CD4-positive, alpha-beta memory T cell (primary cell): ENCODE data around the gene ANKRD18B. TPM values are rescaled to one million over a fixed set of nuclear protein-coding genes. Genes with fewer than 3 reads are reported as not detected.
"Not testable (repeated sequence)": the region's sequence is repeated elsewhere in the genome, so short reads cannot be mapped to it uniquely, and the experiment has no call there.

Source experiments
- CTCF ChIA-PET: fragments of 350-600 bp; sonication (Branson Sonifier 250); formaldehyde crosslinking; loops from one replicate; lab custom pipeline; 2021; ENCODE audit warnings: inconsistent platforms; ENCODE audit not compliant: partially characterized antibody; lab: Charles Lee
- POLR2A ChIA-PET: fragments of 350-600 bp; sonication (Branson Sonifier 250); formaldehyde crosslinking; loops from one replicate; lab custom pipeline; 2021; ENCODE audit not compliant: partially characterized antibody; lab: Charles Lee
- DNase-seq, 5 donors: peaks; one replicate each; pipeline versions ENCODE4 v3.0.0 to v3.0.0-alpha.2; 2020 to 2022; ENCODE audit warnings: mixed read lengths in 1 of 5
- H3K27ac ChIP-seq: one replicate; pipeline ENCODE4 v1.7.0; 2013; ENCODE audit warnings: low read depth, low read length
- H3K27me3 ChIP-seq: 2 replicates; pipeline ENCODE4 v1.7.0; 2013; ENCODE audit warnings: mild to moderate bottlenecking, low read length, moderate library complexity; ENCODE audit not compliant: insufficient read depth
- H3K36me3 ChIP-seq: 2 replicates; pipeline ENCODE4 v1.7.0; 2013; ENCODE audit warnings: mild to moderate bottlenecking, low read length, moderate library complexity; ENCODE audit not compliant: insufficient read depth
- H3K4me1 ChIP-seq: 2 replicates; pipeline ENCODE4 v1.7.0; 2013; ENCODE audit warnings: mild to moderate bottlenecking, low read length, moderate library complexity; ENCODE audit not compliant: insufficient read depth
- H3K4me3 ChIP-seq, 2 donors: one replicate each; pipeline ENCODE4 v1.7.0; 2013; ENCODE audit warnings: low read length in 2 of 2, mild to moderate bottlenecking in 1 of 2
- H3K9me3 ChIP-seq, 2 donors: one replicate each; pipeline ENCODE4 v1.7.0; 2013; ENCODE audit warnings: low read length in 2 of 2, control low read depth in 1 of 2; ENCODE audit not compliant: control insufficient read depth in 1 of 2
- H3K27ac Mint-ChIP-seq, 7 donors: one replicate each; pipeline ENCODE4 v1.8.0; 2020 to 2021; ENCODE audit warnings: mixed read lengths in 7 of 7, mild to moderate bottlenecking in 6 of 7, inconsistent platforms in 3 of 7, moderate library complexity in 3 of 7
- H3K27me3 Mint-ChIP-seq, 2 donors: one replicate each; pipeline ENCODE4 v1.8.0; 2020 to 2021; ENCODE audit warnings: mixed read lengths in 2 of 2
- H3K36me3 Mint-ChIP-seq, 2 donors: one replicate each; pipeline ENCODE4 v1.8.0; 2020 to 2021; ENCODE audit warnings: mixed read lengths in 2 of 2, inconsistent platforms in 1 of 2, mild to moderate bottlenecking in 1 of 2
- H3K4me1 Mint-ChIP-seq, 4 donors: one replicate each; pipeline ENCODE4 v1.8.0; 2020 to 2021; ENCODE audit warnings: mixed read lengths in 4 of 4, mild to moderate bottlenecking in 1 of 4
- H3K4me3 Mint-ChIP-seq, 8 donors: one replicate each; pipeline ENCODE4 v1.8.0; 2020 to 2021; ENCODE audit warnings: mixed read lengths in 8 of 8, mild to moderate bottlenecking in 7 of 8, moderate library complexity in 6 of 8, inconsistent platforms in 3 of 8
- H3K9me3 Mint-ChIP-seq, 8 donors: one replicate each; pipeline ENCODE4 v1.8.0; 2020 to 2021; ENCODE audit warnings: mixed read lengths in 8 of 8, mild to moderate bottlenecking in 5 of 8, inconsistent platforms in 3 of 8, moderate library complexity in 1 of 8
- intact Hi-C: fragments of 100-400 bp; cut with micrococcal nuclease; formaldehyde crosslinking; loops from one replicate; pipeline ENCODE4 v1.15.1; 2023
- polyA plus RNA-seq, 2 donors: library from polyadenylated mRNA; unstranded; fragments of 300-500 nt; fragmentation: Illumina TruSeq; gene quantifications; one replicate each; pipeline ENCODE4 v1.2.3, GENCODE V29; 2021
- total RNA-seq, 2 experiments: library from RNA; stranded (reverse); gene quantifications; one replicate each; pipeline ENCODE4 v1.2.3, GENCODE V29; 2021

ANKRD18B gene
- total and polyA plus RNA-seq, 4 experiments from 2014 or later, result 1.2 to 1.9 TPM; not detected in 2

GRCh38 chr9:33604936-33605335 is 80.9 kb downstream of the ANKRD18B start:
- CTCF ChIA-PET, result interaction anchor here (2.5 kb wide), 1 partner anchor 18 kb away, joined by 10 read pairs; no protein-coding TSS in a partner anchor
- H3K9me3 Mint-ChIP-seq, H3K36me3 Mint-ChIP-seq, H3K9me3 ChIP-seq, H3K27ac Mint-ChIP-seq, H3K36me3 ChIP-seq, H3K4me3 Mint-ChIP-seq, H3K4me1 ChIP-seq, H3K27ac ChIP-seq, DNase-seq, intact Hi-C loops, H3K4me3 ChIP-seq, H3K27me3 ChIP-seq, H3K4me1 Mint-ChIP-seq, POLR2A ChIA-PET: not testable (repeated sequence)
- peaks cover 10 to 14% of the 10 kb centered on the region in 2 donors for H3K27me3 Mint-ChIP-seq

DNA sequence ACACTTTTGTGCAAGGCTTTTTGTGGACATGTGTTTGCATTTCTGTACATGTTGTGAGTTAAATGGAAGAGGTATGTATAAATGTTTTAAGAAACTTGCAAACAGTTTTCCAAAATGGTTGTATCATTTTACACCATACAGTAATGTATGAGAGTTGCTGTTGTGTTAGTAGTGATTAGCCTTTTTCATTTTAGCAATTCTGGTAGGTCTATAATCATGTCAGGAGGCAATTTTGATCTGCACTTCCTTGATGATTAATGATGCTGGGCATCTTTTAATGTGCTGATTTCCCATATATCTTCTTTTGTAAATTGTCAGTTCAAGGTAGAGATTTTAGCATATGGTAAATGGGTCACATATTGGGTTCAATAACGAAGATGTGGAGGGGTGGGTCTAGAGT is 87.3 kb downstream of the ANKRD18B start:
- H3K4me1 Mint-ChIP-seq, result no peaks in the 10 kb centered on the region

GRCh38 chr9:33612410-33612809 is 88.4 kb downstream of the ANKRD18B start:
- intact Hi-C loops, H3K27ac Mint-ChIP-seq, DNase-seq, H3K36me3 Mint-ChIP-seq, H3K4me3 Mint-ChIP-seq, H3K27ac ChIP-seq, H3K27me3 ChIP-seq, H3K4me1 Mint-ChIP-seq, H3K4me3 ChIP-seq, H3K9me3 ChIP-seq, H3K36me3 ChIP-seq, POLR2A ChIA-PET, H3K4me1 ChIP-seq: not testable (repeated sequence)
- CTCF ChIA-PET, result interaction anchor here (1.4 to 2.4 kb wide), 2 partner anchors 10 to 11 kb away, joined by 4 to 7 read pairs; no protein-coding TSS in a partner anchor
- Mint-ChIP-seq H3K9me3 (peaks cover 0 to 28% (median 17%) of the 10 kb centered on the region in 8 donors), H3K27me3 (peaks cover 20 to 23% of the 10 kb centered on the region in 2 donors)

More for the DNA sequence above, 87.3 kb downstream of the ANKRD18B start:
- H3K9me3 Mint-ChIP-seq, result peaks cover 0 to 28% (median 17%) of the 10 kb centered on the region in 8 donors
- no peak overlapping the region for H3K27ac Mint-ChIP-seq
- H3K4me3 ChIP-seq, result no peak overlapping the region
- no peak overlapping the region for H3K27ac ChIP-seq
- no peaks in the 10 kb centered on the region for H3K36me3 ChIP-seq
- intact Hi-C loops, result no loop called here
- ChIA-PET CTCF (interaction anchor here (1.4 to 2.4 kb wide), 2 partner anchors 11 to 13 kb away, joined by 4 to 7 read pairs; no protein-coding TSS in a partner anchor), POLR2A (no interaction called here)
- no peak overlapping the region for H3K4me3 Mint-ChIP-seq
- no peak for DNase-seq
- no peaks in the 10 kb centered on the region for H3K27me3 ChIP-seq
- peaks cover 0 to 5% of the 10 kb centered on the region in 2 donors for H3K36me3 Mint-ChIP-seq
- no peaks in the 10 kb centered on the region for H3K9me3 ChIP-seq
- no peaks in the 10 kb centered on the region for H3K4me1 ChIP-seq
- peaks cover 20 to 23% of the 10 kb centered on the region in 2 donors for H3K27me3 Mint-ChIP-seq

GRCh38 chr9:33614001-33614687 is 90.1 kb downstream of the ANKRD18B start:
- CTCF ChIA-PET, result no interaction called here
- H3K4me3 Mint-ChIP-seq, result no peak overlapping the region
- peaks cover 21 to 23% of the 10 kb centered on the region in 2 donors for H3K27me3 Mint-ChIP-seq

DNA sequence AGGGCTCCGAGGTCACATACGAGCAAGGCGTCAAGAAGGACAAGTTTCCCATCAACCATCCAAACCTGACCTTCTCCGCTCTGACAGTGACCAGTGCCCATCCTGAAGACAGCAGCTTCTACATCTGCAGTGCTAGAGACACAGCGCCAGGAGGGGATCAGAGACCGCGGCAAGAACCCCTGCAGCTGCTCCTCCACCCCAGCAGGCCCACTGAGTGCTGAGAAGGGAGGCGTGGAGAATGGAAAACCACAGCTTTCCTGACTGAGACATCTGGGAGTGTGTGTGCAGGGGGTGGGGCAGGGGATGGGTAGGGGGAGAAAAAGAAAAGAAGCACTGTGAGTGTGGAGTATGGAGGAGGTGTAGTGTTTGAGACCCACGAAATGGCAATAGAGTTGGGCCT is 94.3 kb downstream of the ANKRD18B start:
- H3K4me1 Mint-ChIP-seq, DNase-seq, H3K27ac ChIP-seq, H3K4me3 Mint-ChIP-seq, H3K27me3 ChIP-seq, H3K27ac Mint-ChIP-seq, H3K36me3 Mint-ChIP-seq, H3K9me3 ChIP-seq, H3K4me3 ChIP-seq, POLR2A ChIA-PET, intact Hi-C loops, H3K4me1 ChIP-seq, H3K36me3 ChIP-seq: not testable (repeated sequence)
- Mint-ChIP-seq H3K9me3 (peaks cover 0 to 12% (median 10%) of the 10 kb centered on the region in 8 donors), H3K27me3 (peaks cover 13 to 26% of the 10 kb centered on the region in 2 donors)
- CTCF ChIA-PET, result interaction anchor here (1.9 to 2.5 kb wide), 2 partner anchors 9 to 105 kb away, joined by 4 to 8 read pairs; no protein-coding TSS in a partner anchor

More at GRCh38 chr9:33614001-33614687, 90.1 kb downstream of the ANKRD18B start:
- peaks cover 0 to 28% (median 17%) of the 10 kb centered on the region in 8 donors for H3K9me3 Mint-ChIP-seq
- no peaks in the 10 kb centered on the region for H3K4me1 ChIP-seq
- no peaks in the 10 kb centered on the region for H3K27me3 ChIP-seq
- no peak for DNase-seq
- no peak overlapping the region for H3K4me3 ChIP-seq
- POLR2A ChIA-PET, result no interaction called here
- peak overlapping the region in 1 of 7 donors; percentile 5 for H3K27ac Mint-ChIP-seq
- H3K27ac ChIP-seq, result no peak overlapping the region
- H3K36me3 ChIP-seq, result no peaks in the 10 kb centered on the region
- intact Hi-C loops, result no loop called here
- H3K9me3 ChIP-seq, result no peaks in the 10 kb centered on the region
- peaks cover 0 to 3% (median under 1%) of the 10 kb centered on the region in 4 donors for H3K4me1 Mint-ChIP-seq
- H3K36me3 Mint-ChIP-seq, result peaks cover 0 to 5% of the 10 kb centered on the region in 2 donors

GRCh38 chr9:33619666-33620404 is 95.8 kb downstream of the ANKRD18B start:
- H3K4me1 Mint-ChIP-seq, result peaks cover 5 to 11% (median 6%) of the 10 kb centered on the region in 4 donors
- no peak overlapping the region for H3K4me3 Mint-ChIP-seq
- no peak overlapping the region for H3K4me3 ChIP-seq
- ChIA-PET POLR2A (no interaction called here), CTCF (interaction anchor here (0.7 to 11.6 kb wide), 4 partner anchors 8 to 101 kb away, joined by 3 to 224 read pairs (median 7); no protein-coding TSS in a partner anchor)
- no peaks in the 10 kb centered on the region for H3K36me3 Mint-ChIP-seq
- H3K27ac ChIP-seq, result no peak overlapping the region
- DNase-seq, result no peak
- H3K27me3 Mint-ChIP-seq, result peaks cover 20 to 33% of the 10 kb centered on the region in 2 donors
- no peak overlapping the region for H3K27ac Mint-ChIP-seq
- intact Hi-C loops, result no loop called here
- H3K27me3 ChIP-seq, result no peaks in the 10 kb centered on the region
- no peaks in the 10 kb centered on the region for H3K4me1 ChIP-seq
- H3K9me3 ChIP-seq, result no peaks in the 10 kb centered on the region
- H3K9me3 Mint-ChIP-seq, result no peaks in the 10 kb centered on the region
- no peaks in the 10 kb centered on the region for H3K36me3 ChIP-seq
